HL-60 (cell line): ENCODE data around the gene PGM1.

Experiments
- DNase-seq, 2 experiments: peaks; one replicate each; pipeline ENCODE4 v3.0.0-alpha.2; 2010 to 2020; ENCODE audit warnings: low read depth in 1 of 2, low spot score in 1 of 2
- H3K27ac ChIP-seq: fragments of 250-450 bp; sonication (Bioruptor Pico); replicated peaks from 2 replicates; pipeline ENCODE4 v1.5.1; 2020; ENCODE audit warnings: mild to moderate bottlenecking, moderate library complexity
- H3K27me3 ChIP-seq: fragments of 250-450 bp; sonication (Bioruptor Pico); 2 replicates; pipeline ENCODE4 v1.5.1; 2021; ENCODE audit warnings: mild to moderate bottlenecking, moderate library complexity; ENCODE audit not compliant: insufficient read depth, poor library complexity, severe bottlenecking
- H3K4me3 ChIP-seq: replicated peaks from 2 replicates; pipeline ENCODE4 v1.5.1; 2011; ENCODE audit warnings: mild to moderate bottlenecking, control low read depth, low read length; ENCODE audit not compliant: insufficient read depth
- GABPA ChIP-seq: IDR thresholded peaks from 2 replicates; pipeline ENCODE4 v1.6.1; 2012; ENCODE audit warnings: low read depth
- POLR2AphosphoS5 ChIP-seq: IDR thresholded peaks from 2 replicates; pipeline ENCODE4 v1.6.1; 2012; ENCODE audit warnings: low read depth
- REST ChIP-seq: IDR thresholded peaks from 2 replicates; pipeline ENCODE4 v1.6.1; 2012; ENCODE audit warnings: low read depth; ENCODE audit not compliant: insufficient replicate concordance
- SPI1 ChIP-seq: IDR thresholded peaks from 2 replicates; pipeline ENCODE4 v1.6.1; 2012; ENCODE audit warnings: low read depth, mild to moderate bottlenecking, borderline replicate concordance
- TF ChIP-seq, protein P1 (sequence below): IDR thresholded peaks from one replicate; pipeline ENCODE4 v1.5.1; 2011; ENCODE audit warnings: low read length, control low read depth, inconsistent platforms; ENCODE audit not compliant: insufficient read depth

PGM1 gene

GRCh38 chr1:63548303-63548702 is 44.9 kb upstream of the PGM1 start:
- TF ChIP-seq GABPA: no peak
- TF ChIP-seq, protein P1, sequence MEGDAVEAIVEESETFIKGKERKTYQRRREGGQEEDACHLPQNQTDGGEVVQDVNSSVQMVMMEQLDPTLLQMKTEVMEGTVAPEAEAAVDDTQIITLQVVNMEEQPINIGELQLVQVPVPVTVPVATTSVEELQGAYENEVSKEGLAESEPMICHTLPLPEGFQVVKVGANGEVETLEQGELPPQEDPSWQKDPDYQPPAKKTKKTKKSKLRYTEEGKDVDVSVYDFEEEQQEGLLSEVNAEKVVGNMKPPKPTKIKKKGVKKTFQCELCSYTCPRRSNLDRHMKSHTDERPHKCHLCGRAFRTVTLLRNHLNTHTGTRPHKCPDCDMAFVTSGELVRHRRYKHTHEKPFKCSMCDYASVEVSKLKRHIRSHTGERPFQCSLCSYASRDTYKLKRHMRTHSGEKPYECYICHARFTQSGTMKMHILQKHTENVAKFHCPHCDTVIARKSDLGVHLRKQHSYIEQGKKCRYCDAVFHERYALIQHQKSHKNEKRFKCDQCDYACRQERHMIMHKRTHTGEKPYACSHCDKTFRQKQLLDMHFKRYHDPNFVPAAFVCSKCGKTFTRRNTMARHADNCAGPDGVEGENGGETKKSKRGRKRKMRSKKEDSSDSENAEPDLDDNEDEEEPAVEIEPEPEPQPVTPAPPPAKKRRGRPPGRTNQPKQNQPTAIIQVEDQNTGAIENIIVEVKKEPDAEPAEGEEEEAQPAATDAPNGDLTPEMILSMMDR: no peak
- no peak for TF ChIP-seq POLR2AphosphoS5
- TF ChIP-seq SPI1: no peak
- TF ChIP-seq REST: no peak
- no peak overlapping the region for H3K27ac ChIP-seq
- no peak for DNase-seq
- no peaks in the 10 kb centered on the region for H3K27me3 ChIP-seq
- H3K4me3 ChIP-seq: no peak overlapping the region

DNA sequence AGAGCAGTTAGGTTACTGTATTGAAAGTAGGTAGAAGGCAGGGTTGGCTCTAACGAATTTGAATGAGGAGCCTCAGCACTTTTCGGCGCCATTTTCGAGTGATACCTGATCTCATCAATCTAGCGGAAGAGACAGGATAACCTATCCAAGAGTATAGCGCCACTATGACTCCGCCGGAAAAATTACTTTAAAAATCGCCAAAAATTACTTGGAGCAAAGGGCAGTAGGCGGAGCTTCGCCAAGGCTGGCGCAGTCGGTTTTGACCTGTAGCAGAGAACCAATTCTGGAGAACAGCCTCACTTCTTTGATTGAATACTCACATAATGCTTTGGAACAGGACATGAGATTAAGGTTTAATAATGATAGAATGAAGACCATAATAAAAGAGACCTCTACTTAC is 44.3 kb upstream of the PGM1 start:
- Histone ChIP-seq H3K27ac (no peak overlapping the region), H3K4me3 (no peak overlapping the region), H3K27me3 (no peaks in the 10 kb centered on the region)
- TF ChIP-seq REST (no peak), POLR2AphosphoS5 (no peak), GABPA (no peak), SPI1 (no peak)
- TF ChIP-seq, protein P1: no peak
- no peak for DNase-seq

- H3K4me3 ChIP-seq: no peak overlapping the region
- no peak overlapping the region for H3K27ac ChIP-seq
- H3K27me3 ChIP-seq: no peaks in the 10 kb centered on the region
- DNase-seq: no peak
- no peak for TF ChIP-seq REST
- TF ChIP-seq SPI1: no peak
- TF ChIP-seq, protein P1: no peak
- TF ChIP-seq GABPA: no peak
- no peak for TF ChIP-seq POLR2AphosphoS5
Observed at GRCh38 chr1:63555480-63555879, 37.7 kb upstream of the PGM1 start.
